GM21515 (cell line): ENCODE results near the gene TRIM56.
"Not testable (repeated sequence)": the region's sequence is repeated elsewhere in the genome, so short reads cannot be mapped to it uniquely, and the experiment has no call there.

Experiments used
- ATAC-seq: cut with Tn5 transposase; IDR thresholded peaks from one replicate; pipeline ENCODE4 v1.9.1; 2021; ENCODE audit not compliant: unreplicated experiment

Gene TRIM56, protein sequence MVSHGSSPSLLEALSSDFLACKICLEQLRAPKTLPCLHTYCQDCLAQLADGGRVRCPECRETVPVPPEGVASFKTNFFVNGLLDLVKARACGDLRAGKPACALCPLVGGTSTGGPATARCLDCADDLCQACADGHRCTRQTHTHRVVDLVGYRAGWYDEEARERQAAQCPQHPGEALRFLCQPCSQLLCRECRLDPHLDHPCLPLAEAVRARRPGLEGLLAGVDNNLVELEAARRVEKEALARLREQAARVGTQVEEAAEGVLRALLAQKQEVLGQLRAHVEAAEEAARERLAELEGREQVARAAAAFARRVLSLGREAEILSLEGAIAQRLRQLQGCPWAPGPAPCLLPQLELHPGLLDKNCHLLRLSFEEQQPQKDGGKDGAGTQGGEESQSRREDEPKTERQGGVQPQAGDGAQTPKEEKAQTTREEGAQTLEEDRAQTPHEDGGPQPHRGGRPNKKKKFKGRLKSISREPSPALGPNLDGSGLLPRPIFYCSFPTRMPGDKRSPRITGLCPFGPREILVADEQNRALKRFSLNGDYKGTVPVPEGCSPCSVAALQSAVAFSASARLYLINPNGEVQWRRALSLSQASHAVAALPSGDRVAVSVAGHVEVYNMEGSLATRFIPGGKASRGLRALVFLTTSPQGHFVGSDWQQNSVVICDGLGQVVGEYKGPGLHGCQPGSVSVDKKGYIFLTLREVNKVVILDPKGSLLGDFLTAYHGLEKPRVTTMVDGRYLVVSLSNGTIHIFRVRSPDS

GRCh38 chr7:101085162-101085964 is at the start of gene TRIM56:
TSS of gene TRIM56 (plus strand) at chr7:101085481. CDS start at chr7:101087313, 1,832 bp downstream.
- ATAC-seq = peak; percentile 77

DNA sequence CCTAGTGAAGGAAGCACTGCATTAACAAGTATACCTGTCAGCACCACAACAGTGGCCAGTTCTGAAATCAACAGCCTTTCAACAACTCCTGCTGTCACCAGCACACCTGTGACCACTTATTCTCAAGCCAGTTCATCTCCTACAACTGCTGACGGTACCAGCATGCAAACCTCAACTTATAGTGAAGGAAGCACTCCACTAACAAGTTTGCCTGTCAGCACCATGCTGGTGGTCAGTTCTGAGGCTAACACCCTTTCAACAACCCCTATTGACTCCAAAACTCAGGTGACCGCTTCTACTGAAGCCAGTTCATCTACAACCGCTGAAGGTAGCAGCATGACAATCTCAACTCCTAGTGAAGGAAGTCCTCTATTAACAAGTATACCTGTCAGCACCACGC is 49.3 kb upstream of the TRIM56 start:
- ATAC-seq = no peak

- not testable (repeated sequence) for ATAC-seq
These were observed 44.0 kb upstream of the TRIM56 start for GRCh38 chr7:101041283-101041682.

GRCh38 chr7:101058355-101058754 is 26.9 kb upstream of the TRIM56 start:
- ATAC-seq = no peak

DNA sequence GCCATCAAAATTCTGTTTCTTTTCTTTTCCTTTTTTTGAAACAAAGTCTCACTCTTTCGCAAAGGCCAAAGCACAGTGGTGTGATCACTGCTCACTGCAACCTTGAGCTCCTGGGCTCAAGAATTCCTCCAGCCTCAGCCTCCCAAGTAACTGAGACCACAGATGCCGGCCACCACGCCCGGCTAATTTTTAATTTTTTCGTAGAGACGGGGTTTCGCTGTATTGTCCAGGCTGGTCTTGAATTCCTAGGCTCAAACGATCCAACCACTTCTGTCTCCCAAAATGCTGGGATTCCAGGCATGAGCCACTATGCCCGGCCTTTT is 25.7 kb upstream of the TRIM56 start:
- no peak for ATAC-seq

GRCh38 chr7:101060992-101061391 is 24.3 kb upstream of the TRIM56 start:
- no peak for ATAC-seq

GRCh38 chr7:101064176-101064550 is 21.1 kb upstream of the TRIM56 start:
- not testable (repeated sequence) for ATAC-seq

DNA sequence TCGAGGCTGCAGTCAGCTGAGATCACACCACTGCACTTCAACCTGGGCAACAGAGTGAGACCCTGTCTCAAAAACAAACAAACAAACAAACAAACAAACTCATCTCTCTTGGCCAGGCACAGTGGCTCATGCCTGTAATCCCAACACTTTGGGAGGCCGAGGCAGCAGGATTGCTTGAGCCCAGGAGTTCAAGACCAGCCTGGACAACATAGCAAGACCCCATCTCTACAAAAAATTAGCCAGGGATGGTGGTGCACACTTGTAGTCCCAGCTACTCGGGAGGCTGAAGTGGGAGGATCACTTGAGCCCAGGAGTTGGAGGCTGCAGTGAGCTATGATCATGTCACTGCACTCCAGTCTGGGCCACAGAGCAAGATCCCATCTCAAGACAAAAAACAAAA is 20.1 kb upstream of the TRIM56 start:
- ATAC-seq = not testable (repeated sequence)

- no peak for ATAC-seq
These were observed 19.0 kb upstream of the TRIM56 start for GRCh38 chr7:101066141-101066832.

DNA sequence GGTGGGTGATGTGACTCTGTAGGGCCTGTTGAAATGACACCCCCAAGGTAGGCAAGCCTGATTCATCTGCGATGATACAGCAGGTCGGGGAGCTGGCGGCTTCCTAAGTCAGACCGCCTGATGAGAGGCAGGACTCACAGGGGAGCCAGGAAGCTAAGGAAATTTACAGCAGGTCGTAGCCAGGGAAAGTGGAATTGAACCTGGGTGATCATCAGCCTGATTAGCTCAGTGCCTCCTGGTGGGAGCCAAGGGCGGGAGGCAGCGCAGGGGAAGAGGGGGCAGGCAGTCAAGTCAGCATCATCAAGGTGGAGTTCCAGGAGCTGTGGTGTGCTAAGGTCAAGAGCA is 18.5 kb upstream of the TRIM56 start:
- no peak for ATAC-seq

DNA sequence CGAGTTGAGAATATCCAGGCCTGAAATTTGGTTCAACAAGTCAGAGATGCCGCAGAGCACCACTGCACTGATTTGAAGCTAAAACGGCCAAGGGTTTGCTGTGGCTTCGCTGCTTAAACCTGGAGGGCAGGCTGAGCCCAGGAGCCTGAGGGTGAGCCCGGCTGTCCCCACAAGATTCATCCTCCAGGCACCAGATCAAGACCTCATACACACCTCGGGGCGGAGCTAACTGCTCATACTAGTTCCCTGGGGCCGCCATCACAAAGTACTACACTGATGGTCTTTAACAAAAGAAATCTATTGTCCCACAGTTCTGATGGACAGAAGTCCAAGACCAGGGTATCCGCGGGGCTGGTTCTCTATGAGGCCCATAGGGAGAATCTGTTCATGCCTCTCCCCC is 16.9 kb upstream of the TRIM56 start:
- ATAC-seq = no peak

- not testable (repeated sequence) for ATAC-seq
These were observed 13.7 kb upstream of the TRIM56 start for GRCh38 chr7:101071362-101072104.

- no peak for ATAC-seq
These were observed 9.6 kb upstream of the TRIM56 start for GRCh38 chr7:101075646-101076045.

DNA sequence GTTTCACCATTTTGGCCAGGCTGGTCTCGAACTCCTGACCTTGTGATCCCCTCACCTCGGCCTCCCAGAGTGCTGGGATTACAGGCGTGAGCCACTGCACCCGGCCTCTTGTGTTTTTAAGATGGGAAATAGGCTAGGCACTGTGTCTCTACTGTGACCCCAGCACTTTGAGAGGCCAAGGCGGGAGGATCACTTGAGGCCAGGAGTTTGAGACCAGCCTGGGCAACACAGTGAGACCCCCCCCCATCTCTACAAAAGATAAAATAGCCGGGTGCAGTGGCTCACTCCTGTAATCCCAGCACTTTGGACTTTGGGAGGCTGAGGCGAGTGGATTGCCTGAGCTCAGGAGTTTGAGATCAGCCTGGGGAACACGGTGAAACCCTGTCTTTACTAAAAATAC is 9.1 kb upstream of the TRIM56 start:
- ATAC-seq = not testable (repeated sequence)

DNA sequence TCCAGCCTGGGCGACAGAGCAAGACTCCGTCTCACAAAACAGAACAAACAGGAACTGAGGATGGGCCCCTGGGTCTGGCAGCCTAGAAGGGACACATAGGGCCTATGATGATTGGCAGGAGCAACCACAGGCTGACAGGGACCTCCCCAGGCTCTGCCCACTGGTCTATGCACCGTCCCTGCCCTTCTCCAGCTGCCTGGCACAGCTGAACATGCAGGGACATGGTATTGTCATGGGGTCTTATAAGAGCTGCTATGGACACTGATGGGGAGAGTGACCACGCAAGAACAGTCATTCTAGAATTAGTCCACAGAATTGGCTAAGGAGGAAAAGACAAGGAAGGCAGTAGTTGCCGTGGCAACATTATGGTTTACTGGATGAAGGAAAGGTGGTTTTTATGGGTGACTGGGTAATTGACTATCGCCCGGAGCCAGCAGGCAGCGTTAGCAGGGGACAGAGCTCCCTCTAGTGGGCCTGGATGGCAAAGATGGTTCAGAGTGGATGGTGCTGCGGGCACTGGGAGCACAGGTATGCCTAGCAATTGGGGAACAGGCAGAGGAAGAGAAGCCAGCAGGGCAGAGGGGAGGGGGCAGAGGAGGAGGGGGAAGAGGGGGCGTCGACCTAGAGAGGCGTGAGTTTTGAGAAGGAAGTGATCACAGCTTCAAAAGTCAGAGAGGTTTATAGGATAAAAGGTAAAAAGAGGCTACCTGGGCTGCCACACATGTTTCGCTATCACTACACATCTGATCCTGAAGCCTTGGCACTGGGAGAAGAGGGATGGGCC is 7.8 kb upstream of the TRIM56 start:
- ATAC-seq = peak; percentile 72

DNA sequence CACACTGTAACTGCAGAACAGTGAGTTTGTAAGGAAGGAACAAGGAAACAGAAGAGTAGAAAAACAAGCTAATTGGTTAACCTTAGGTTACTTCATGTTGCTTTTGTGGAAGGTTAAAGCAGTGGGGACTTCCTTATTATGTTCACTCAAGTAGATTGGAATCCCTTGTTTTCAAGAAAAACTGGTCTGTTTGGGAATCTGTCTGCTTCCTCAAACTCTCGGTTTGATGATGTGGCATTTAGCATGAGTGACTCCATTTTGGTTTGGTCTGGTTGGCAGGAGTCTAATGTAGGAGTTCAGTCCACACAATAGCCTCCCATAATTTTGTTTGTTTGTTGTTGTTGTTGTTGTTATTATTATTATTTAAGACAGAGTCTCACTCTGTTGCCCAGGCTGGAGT is 3.8 kb upstream of the TRIM56 start:
- ATAC-seq = no peak

DNA sequence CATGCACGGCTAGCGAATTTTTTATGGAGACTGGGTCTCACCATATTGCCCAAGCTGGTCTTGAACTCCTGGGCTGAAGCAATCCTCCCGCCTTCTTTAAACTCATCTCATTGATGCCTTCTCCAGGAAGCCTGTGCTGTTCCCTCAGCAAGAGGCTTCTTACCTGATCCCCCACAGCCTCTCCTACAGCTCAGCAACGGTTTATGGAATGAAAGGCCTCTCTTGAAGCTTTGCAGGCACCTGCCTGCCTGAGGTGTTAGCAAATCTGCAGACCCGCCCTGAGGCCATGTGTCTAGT is 468 bp upstream of the TRIM56 start:
- no peak for ATAC-seq

DNA sequence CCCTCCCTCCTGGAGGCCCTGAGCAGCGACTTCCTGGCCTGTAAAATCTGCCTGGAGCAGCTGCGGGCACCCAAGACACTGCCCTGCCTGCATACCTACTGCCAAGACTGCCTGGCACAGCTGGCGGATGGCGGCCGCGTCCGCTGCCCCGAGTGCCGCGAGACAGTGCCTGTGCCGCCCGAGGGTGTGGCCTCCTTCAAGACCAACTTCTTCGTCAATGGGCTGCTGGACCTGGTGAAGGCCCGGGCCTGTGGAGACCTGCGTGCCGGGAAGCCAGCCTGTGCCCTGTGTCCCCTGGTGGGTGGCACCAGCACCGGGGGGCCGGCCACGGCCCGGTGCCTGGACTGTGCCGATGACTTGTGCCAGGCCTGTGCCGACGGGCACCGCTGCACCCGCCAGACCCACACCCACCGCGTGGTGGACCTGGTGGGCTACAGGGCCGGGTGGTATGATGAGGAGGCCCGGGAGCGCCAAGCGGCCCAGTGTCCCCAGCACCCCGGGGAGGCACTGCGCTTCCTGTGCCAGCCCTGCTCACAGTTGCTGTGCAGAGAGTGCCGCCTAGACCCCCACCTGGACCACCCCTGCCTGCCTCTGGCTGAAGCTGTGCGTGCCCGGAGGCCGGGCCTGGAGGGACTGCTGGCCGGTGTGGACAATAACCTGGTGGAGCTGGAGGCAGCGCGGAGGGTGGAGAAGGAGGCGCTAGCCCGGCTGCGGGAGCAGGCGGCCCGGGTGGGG is 2.2 kb downstream of the TRIM56 start:
- ATAC-seq = no peak

DNA sequence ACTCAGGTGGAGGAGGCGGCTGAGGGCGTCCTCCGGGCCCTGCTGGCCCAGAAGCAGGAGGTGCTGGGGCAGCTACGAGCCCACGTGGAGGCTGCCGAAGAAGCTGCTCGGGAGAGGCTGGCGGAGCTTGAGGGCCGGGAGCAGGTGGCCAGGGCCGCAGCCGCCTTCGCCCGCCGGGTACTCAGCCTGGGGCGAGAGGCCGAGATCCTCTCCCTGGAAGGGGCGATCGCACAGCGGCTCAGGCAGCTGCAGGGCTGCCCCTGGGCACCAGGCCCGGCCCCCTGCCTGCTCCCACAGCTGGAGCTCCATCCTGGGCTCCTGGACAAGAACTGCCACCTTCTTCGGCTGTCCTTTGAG is 2.8 kb downstream of the TRIM56 start:
- no peak for ATAC-seq
